OCI-M2 (cell line): ENCODE data around the gene BEGAIN.

Experiments used
- DNase-seq: peaks from one replicate; lab custom pipeline; 2025; ENCODE audit not compliant: unreplicated experiment; lab: John Stamatoyannopoulos, UW

Gene BEGAIN

GRCh38 chr14:100554696-100555320 is 32.4 kb downstream of the BEGAIN start:
- no peak for DNase-seq

- DNase-seq: no peak
Measured at GRCh38 chr14:100554082-100554677, 33.0 kb downstream of the BEGAIN start.

- no peak for DNase-seq
Measured at GRCh38 chr14:100553471-100553870, 33.7 kb downstream of the BEGAIN start.

- DNase-seq: no peak
Measured at GRCh38 chr14:100552524-100553125, 34.6 kb downstream of the BEGAIN start.

- no peak for DNase-seq
Measured at GRCh38 chr14:100551056-100551455, 36.2 kb downstream of the BEGAIN start.

GRCh38 chr14:100549834-100550625 is 37.2 kb downstream of the BEGAIN start:
- no peak for DNase-seq

- DNase-seq: no peak
Measured at GRCh38 chr14:100548939-100549338, 38.3 kb downstream of the BEGAIN start.

GRCh38 chr14:100548295-100548655 is 38.9 kb downstream of the BEGAIN start:
- DNase-seq: no peak

GRCh38 chr14:100547633-100548294 is 39.5 kb downstream of the BEGAIN start:
- no peak for DNase-seq

- no peak for DNase-seq
Measured at GRCh38 chr14:100546051-100546443, 41.2 kb downstream of the BEGAIN start.

GRCh38 chr14:100545359-100545758 is 41.9 kb downstream of the BEGAIN start:
- no peak for DNase-seq

GRCh38 chr14:100544506-100545141 is 42.6 kb downstream of the BEGAIN start:
- DNase-seq: no peak

GRCh38 chr14:100543471-100544455 is 43.5 kb downstream of the BEGAIN start:
- DNase-seq: no peak

GRCh38 chr14:100542619-100543205 is 44.5 kb downstream of the BEGAIN start:
- DNase-seq: no peak

GRCh38 chr14:100541621-100542560 is 45.3 kb downstream of the BEGAIN start:
- DNase-seq: no peak

- DNase-seq: no peak
Measured at GRCh38 chr14:100540926-100541620, 46.1 kb downstream of the BEGAIN start.

GRCh38 chr14:100540141-100540925 is 46.9 kb downstream of the BEGAIN start:
- DNase-seq: no peak
